ENCODE measurements around the gene BACH1. TPM values are rescaled to one million over a fixed set of nuclear protein-coding genes. Genes with fewer than 3 reads are reported as not detected.

The BACH1 gene
- total RNA-seq, 2 experiments from 2014 or later, result 18.6 to 38.4 TPM

DNA sequence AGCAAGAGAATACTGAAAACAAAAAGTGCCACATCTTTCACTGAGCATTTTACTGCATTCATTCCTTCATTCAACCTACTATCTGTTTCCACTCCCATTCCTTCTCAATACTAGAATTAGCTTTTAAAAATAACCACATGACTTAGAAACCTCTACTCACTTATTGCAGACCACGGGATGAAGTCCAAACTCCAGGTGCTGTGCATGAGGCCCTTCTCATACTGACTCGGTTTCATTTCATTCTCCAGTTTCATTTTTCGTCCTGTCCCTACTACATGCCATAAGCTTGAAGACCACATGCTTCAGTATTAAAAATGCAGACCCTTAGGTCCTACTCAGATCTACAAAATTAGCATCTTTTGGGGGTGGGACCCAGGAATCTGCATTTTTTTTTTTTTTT, 2.3 kb upstream of the BACH1 start:
- BruUV-seq (replicated peaks), result no TSS peak
- ChIA-PET CTCF (ENCODE audit: unreplicated experiment) (no interaction called here), POLR2A (interaction anchor here (0.6 to 0.7 kb wide), 2 partner anchors 129 to 277 kb away, joined by 3 to 4 read pairs; partner anchors contain the start of gene RWDD2B)
- H3K79me2 ChIP-seq (ENCODE audit: insufficient read depth, low read depth, low read length), result peaks cover 22% of the 10 kb centered on the region
- 0 out of 2 replicates have a peak overlapping the region, but pooled peaks have one; percentile 14 for H3K4me2 ChIP-seq (ENCODE audit: low read length)
- H2AFZ ChIP-seq (ENCODE audit: low read length), result no peak overlapping the region
- H3K4me1 ChIP-seq (ENCODE audit: insufficient read depth, low read length, poor library complexity, severe bottlenecking), result peaks cover 43% of the 10 kb centered on the region
- no peak for TF ChIP-seq EZH2phosphoT487 (IDR thresholded peaks at IDR 0.05; ENCODE audit: borderline replicate concordance, low read depth, low read length)
- TF ChIP-seq, protein P1, sequence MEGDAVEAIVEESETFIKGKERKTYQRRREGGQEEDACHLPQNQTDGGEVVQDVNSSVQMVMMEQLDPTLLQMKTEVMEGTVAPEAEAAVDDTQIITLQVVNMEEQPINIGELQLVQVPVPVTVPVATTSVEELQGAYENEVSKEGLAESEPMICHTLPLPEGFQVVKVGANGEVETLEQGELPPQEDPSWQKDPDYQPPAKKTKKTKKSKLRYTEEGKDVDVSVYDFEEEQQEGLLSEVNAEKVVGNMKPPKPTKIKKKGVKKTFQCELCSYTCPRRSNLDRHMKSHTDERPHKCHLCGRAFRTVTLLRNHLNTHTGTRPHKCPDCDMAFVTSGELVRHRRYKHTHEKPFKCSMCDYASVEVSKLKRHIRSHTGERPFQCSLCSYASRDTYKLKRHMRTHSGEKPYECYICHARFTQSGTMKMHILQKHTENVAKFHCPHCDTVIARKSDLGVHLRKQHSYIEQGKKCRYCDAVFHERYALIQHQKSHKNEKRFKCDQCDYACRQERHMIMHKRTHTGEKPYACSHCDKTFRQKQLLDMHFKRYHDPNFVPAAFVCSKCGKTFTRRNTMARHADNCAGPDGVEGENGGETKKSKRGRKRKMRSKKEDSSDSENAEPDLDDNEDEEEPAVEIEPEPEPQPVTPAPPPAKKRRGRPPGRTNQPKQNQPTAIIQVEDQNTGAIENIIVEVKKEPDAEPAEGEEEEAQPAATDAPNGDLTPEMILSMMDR (conservative IDR thresholded peaks at IDR 0.05; ENCODE audit: low read length), result no peak
- peaks cover 14% of the 10 kb centered on the region for H4K20me1 ChIP-seq (ENCODE audit: insufficient read depth, low read length)
- H3K4me3 ChIP-seq (ENCODE audit: low read depth, low read length, poor library complexity, severe bottlenecking), result no peak overlapping the region
- no peak overlapping the region for H3K27ac ChIP-seq (ENCODE audit: low read depth, low read length, poor library complexity, severe bottlenecking)
- no peaks in the 10 kb centered on the region for H3K9me3 ChIP-seq (ENCODE audit: low read length)
- H3K9me2 ChIP-seq (ENCODE audit: insufficient read depth, low read length), result no peaks in the 10 kb centered on the region
- DNase-seq (ENCODE audit: low spot score), result no peak
- H3K36me3 ChIP-seq (ENCODE audit: insufficient read depth, low read length), result no peaks in the 10 kb centered on the region
- intact Hi-C loops (cut with micrococcal nuclease; ENCODE audit: unreplicated experiment), result loop anchor here (5.0 to 10.0 kb wide), 3 partner anchors 174 to 302 kb away; partner anchors contain the start of gene LTN1

DNA sequence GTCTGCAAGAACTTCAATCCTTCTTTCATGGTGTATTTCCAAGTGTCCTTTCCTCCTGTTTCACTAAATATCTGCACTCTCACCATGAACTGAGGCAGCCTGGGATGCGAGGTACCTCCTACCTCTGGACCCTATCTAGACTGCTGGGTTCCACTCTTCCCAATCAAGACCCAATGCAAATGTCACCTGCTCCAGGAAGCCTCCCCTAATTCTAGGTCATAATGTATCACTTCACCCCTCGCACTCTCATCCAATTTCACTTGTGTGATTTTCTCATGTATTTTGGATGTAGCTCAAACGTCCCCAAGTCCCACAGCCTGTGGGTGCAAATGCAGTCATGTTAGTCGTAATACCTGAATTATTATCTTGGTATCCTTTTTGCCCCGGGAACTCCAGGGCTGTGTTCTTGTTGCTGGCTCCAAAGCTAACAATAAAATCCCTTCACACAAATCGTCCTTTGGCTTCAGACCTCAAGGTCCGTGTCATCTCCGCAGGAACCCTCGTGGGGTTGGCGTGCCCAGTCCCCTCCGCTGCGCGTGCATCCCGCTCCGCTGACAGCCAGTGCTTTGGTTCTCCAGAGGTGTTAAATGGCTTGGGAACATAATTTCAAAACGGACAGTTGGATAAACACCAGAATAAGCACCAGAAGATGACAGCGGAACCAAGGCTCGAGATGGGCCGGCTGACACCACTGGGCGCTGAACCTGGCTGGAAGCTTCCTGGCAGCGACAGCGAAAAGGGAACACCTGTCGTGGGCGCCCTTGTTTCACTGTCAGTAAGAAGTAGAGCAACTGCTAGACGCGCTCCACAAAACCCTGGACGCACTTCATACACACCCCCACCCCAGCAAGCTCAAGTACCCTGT, 1.0 kb upstream of the BACH1 start:
- H2AFZ ChIP-seq (ENCODE audit: low read length), result peak overlapping the region; percentile 72; the same call in 1 of the 2 replicates
- intact Hi-C loops (cut with micrococcal nuclease; ENCODE audit: unreplicated experiment), result loop anchor here (2.0 to 10.0 kb wide), 5 partner anchors 75 to 303 kb away; partner anchors contain the start of genes CCT8 and LTN1
- H3K4me2 ChIP-seq (ENCODE audit: low read length), result peak overlapping the region; percentile 95
- H4K20me1 ChIP-seq (ENCODE audit: insufficient read depth, low read length), result peaks cover 25% of the 10 kb centered on the region
- no peak for TF ChIP-seq EZH2phosphoT487 (IDR thresholded peaks at IDR 0.05; ENCODE audit: borderline replicate concordance, low read depth, low read length)
- TF ChIP-seq, protein P1 (conservative IDR thresholded peaks at IDR 0.05; ENCODE audit: low read length), result no peak
- ChIA-PET CTCF (ENCODE audit: unreplicated experiment) (no interaction called here), POLR2A (interaction anchor here (0.6 to 1.2 kb wide), 2 partner anchors 16 to 80 kb away, joined by 3 to 4 read pairs; no protein-coding TSS in a partner anchor)
- H3K79me2 ChIP-seq (ENCODE audit: insufficient read depth, low read depth, low read length), result peaks cover 34% of the 10 kb centered on the region
- H3K36me3 ChIP-seq (ENCODE audit: insufficient read depth, low read length), result no peaks in the 10 kb centered on the region
- H3K9me3 ChIP-seq (ENCODE audit: low read length), result no peaks in the 10 kb centered on the region
- H3K4me1 ChIP-seq (ENCODE audit: insufficient read depth, low read length, poor library complexity, severe bottlenecking), result peaks cover 49% of the 10 kb centered on the region
- DNase-seq (ENCODE audit: low spot score), result no peak
- no TSS peak for BruUV-seq (replicated peaks)
- H3K9me2 ChIP-seq (ENCODE audit: insufficient read depth, low read length), result no peaks in the 10 kb centered on the region
- H3K27ac ChIP-seq (ENCODE audit: low read depth, low read length, poor library complexity, severe bottlenecking), result no peak overlapping the region
- peak overlapping the region; percentile 71 for H3K4me3 ChIP-seq (ENCODE audit: low read depth, low read length, poor library complexity, severe bottlenecking)

All from OCI-LY7 (cell line).